ENCODE measurements around the gene BAG5.

BAG5 gene

DNA sequence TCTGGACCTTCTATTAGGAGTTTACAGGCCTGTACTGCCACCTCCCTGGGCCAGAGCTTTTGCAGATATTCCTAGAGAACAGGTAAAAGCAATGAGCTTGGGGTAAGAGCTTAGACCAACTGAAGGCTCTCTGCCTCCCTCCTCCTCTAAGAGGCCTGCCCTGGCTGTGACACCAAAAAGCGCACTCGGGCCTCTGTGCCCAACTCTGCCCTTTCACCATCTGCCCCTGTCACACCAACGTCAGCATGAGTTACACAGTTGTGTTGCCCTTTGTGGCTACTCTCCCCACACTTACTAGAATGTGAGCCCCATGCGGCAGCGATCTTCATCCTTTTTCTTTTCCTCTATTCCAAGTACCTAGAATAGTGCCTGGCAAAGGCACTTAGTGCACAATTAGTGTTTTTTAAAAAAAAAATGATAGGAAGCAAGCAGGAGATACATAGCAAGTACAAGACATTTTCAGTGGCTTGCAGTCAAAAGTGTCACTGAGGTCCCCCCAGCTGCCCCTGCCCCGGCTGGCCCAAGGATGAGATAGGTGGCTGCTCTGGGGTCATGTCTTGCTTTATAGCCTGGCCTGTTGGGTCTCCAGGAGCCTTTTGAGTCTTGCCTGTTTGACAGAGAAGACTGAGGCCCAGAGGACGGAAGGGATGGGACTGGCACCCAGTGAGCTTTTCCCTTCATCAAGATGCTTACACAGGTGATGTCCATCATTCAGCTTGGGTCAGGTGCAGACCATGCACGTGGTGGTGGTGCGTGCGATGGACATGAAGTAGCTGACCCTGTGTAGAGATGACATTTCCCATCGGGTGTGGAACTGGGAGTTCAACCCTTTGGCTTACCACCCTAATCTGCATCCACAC lies 52.4 kb downstream of the BAG5 start:
- DNase-seq (ENCODE audit: low read depth): no peak

DNA sequence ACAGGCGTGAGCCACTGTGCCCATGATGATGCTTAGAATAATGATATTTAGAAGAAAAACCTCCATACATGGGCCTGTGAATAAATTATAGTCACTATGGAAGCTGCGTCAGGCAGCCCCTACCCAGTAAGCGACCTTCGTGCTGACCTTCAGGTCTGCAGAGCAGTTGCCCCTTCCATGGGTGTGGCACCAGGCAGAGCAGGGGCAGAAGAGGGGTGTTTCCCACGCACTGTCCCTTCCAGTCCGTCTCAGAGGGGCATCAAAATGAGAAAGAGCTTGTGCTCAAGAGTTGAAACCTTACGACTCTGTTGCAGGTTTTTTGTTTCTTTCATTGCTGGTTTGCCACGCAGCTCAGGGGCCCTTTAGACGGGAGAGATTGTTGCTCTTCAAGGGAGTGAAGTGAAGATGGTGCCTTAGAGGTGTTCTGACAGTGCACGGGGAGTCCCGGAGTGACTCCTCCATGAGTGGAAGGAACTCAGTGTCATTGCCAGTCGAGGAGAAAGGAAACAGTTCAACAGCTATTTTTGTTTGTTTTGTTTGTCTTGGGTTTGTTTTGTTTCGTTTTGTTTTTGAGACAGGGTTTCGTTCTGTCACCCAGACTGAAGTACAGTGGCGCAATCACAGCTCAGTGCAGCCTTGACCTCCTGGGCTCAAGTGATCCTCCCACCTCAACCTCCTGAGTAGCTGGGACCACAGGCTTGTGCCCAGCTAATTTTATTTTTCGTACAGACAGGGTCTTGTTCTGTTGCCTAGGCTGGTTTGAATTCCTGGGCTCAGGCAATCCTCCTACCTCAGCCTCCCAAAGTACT lies 53.7 kb downstream of the BAG5 start:
- no peak for DNase-seq (ENCODE audit: low read depth)

DNA sequence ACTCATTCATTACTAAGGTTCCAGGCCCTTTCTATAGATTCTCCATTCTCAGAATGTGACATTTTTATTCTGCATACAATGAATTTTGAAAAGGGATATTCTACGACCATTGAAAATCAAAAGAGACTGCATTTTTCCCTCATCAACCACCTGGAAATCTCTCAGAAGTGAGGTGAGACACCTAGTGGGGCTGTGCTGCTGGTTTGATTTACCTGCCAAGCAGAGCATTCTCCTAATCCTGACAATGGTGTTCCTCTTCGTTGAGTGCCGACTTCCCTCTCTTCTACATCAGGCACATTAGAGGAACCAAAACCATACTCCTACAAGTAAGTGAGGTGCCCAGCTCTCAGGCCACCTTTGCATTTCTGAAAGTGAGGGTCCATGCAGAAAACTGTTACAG lies 54.7 kb downstream of the BAG5 start:
- DNase-seq (ENCODE audit: low read depth): no peak
